HepG2 (cell line): ENCODE measurements around the gene ZNF578. TPM values are rescaled to one million over a fixed set of nuclear protein-coding genes. Genes with fewer than 3 reads are reported as not detected.
A peak's percentile ranks its signal among the peaks of the same experiment; 100 is the strongest.

Experiments
- ATAC-seq: fragments of 200-7000 bp; cut with Tn5 transposase; 3 replicates; pipeline ENCODE4 v1.9.1; 2020; ENCODE audit warnings: mild to moderate bottlenecking, moderate library complexity
- BruUV-seq: library from RNA; stranded (reverse); fragments of 400-500 nt; replicated peaks from 2 replicates; lab custom pipeline; 2021; lab: Mats Ljungman, UMichigan
- CTCF ChIA-PET: fragments of 300-600 bp; formaldehyde crosslinking; extraction: SDS; loops from one replicate; lab custom pipeline; 2021; ENCODE audit warnings: low total read pairs, inconsistent platforms, low intra/inter-chr PET ratio; lab: Yijun Ruan, JAX
- POLR2A ChIA-PET: fragments of 350-600 bp; sonication (Branson Sonifier 250); formaldehyde crosslinking; loops from one replicate; lab custom pipeline; 2020; ENCODE audit warnings: antibody characterized with exemption, inconsistent platforms; lab: Yijun Ruan, JAX
- DNase-seq: peaks from one replicate; pipeline ENCODE4 v3.0.0-alpha.2; 2015; ENCODE audit warnings: low spot score
- FAIRE-seq: peaks from 3 replicates; lab custom pipeline; 2011; peaks lifted over from hg19 to GRCh38; lab: Jason Lieb, UNC
- H2AFZ ChIP-seq: one replicate; pipeline ENCODE4 v1.6.1; 2011; ENCODE audit warnings: low read length, inconsistent platforms
- H3K27ac ChIP-seq: fragments of 300-600 bp; 3 replicates; pipeline ENCODE4 v1.8.0; 2011; ENCODE audit warnings: mixed run types, mild to moderate bottlenecking, mixed read lengths, low read length, inconsistent platforms; ENCODE audit not compliant: insufficient read depth; ENCODE audit errors: extremely low read length
- H3K27me3 ChIP-seq, 2 experiments: fragments of 200-600 bp in 1 of 2; 2 replicates in 1 of 2; 3 replicates in 1 of 2; pipeline versions ENCODE4 v1.6.0 to v1.8.0; 2011; ENCODE audit warnings: low read length in 2 of 2, mild to moderate bottlenecking in 2 of 2, moderate library complexity in 2 of 2, inconsistent platforms in 1 of 2; ENCODE audit not compliant: insufficient read depth in 2 of 2, control insufficient read depth in 1 of 2
- H3K36me3 ChIP-seq, 2 experiments: fragments of 200-600 bp in 1 of 2; replicated peaks in 1 of 2; 2 replicates in 1 of 2; 3 replicates in 1 of 2; pipeline versions ENCODE4 v1.5.1 to v1.8.0; 2011; ENCODE audit warnings: low read length in 2 of 2, inconsistent platforms in 1 of 2; ENCODE audit not compliant: insufficient read depth in 2 of 2, control insufficient read depth in 1 of 2
- H3K4me1 ChIP-seq: 2 replicates; pipeline ENCODE4 v1.5.1; 2012; ENCODE audit warnings: low read length, inconsistent platforms; ENCODE audit not compliant: insufficient read depth
- H3K4me2 ChIP-seq: 2 replicates; pipeline ENCODE4 v1.6.0; 2011; ENCODE audit warnings: low read depth, low read length, inconsistent platforms
- H3K4me3 ChIP-seq, 3 experiments: fragments of 200-600 bp in 1 of 3; sonication (generic), shearing (Covaris generic) in 1 of 3; replicated peaks in 1 of 3; 2 replicates each; pipeline ENCODE4 v1.5.1; 2011 to 2016; ENCODE audit warnings: low read length in 3 of 3, inconsistent platforms in 2 of 3, low read depth in 2 of 3, mild to moderate bottlenecking in 2 of 3, control low read depth in 1 of 3, mixed read lengths in 1 of 3; ENCODE audit not compliant: insufficient read depth in 1 of 3
- H3K79me2 ChIP-seq: one replicate; pipeline ENCODE4 v1.6.1; 2011; ENCODE audit warnings: low read length, inconsistent platforms; ENCODE audit not compliant: insufficient read depth
- H3K9ac ChIP-seq: 2 replicates; pipeline ENCODE4 v1.6.0; 2011; ENCODE audit warnings: mild to moderate bottlenecking, low read depth, low read length, inconsistent platforms; ENCODE audit not compliant: insufficient read depth
- H3K9me3 ChIP-seq: 2 replicates; pipeline ENCODE4 v1.5.1; 2012; ENCODE audit warnings: mild to moderate bottlenecking, low read length
- H4K20me1 ChIP-seq: 2 replicates; pipeline ENCODE4 v1.6.0; 2011; ENCODE audit warnings: inconsistent platforms, mild to moderate bottlenecking, low read length, moderate library complexity; ENCODE audit not compliant: insufficient read depth
- AGO2 ChIP-seq: fragments of 200-400 bp; formaldehyde crosslinking; optimal IDR thresholded peaks from 2 replicates; pipeline ENCODE3; 2017; ENCODE audit warnings: mild to moderate bottlenecking, low read depth, low read length, moderate library complexity
- ESRRA ChIP-seq: sonication (generic); formaldehyde crosslinking; IDR thresholded peaks from 2 replicates; pipeline ENCODE4 v1.5.1; 2020; ENCODE audit warnings: mild to moderate bottlenecking, low read depth, missing genetic modification reagents
- GTF2F1 ChIP-seq: fragments of 150-350 bp; IDR thresholded peaks from 2 replicates; pipeline ENCODE4 v1.6.1; 2014; ENCODE audit warnings: low read length
- HDAC1 ChIP-seq: sonication (generic); formaldehyde crosslinking; IDR thresholded peaks from 2 replicates; pipeline ENCODE4 v1.5.1; 2020; ENCODE audit warnings: mild to moderate bottlenecking, missing genetic modification reagents
- HNRNPLL ChIP-seq: fragments of 200-400 bp; formaldehyde crosslinking; IDR thresholded peaks from 2 replicates; pipeline ENCODE4 v1.6.1; 2017; ENCODE audit warnings: mild to moderate bottlenecking, low read depth, low read length; ENCODE audit not compliant: poor library complexity, severe bottlenecking
- MNT ChIP-seq: fragments of 450-650 bp; IDR thresholded peaks from 2 replicates; pipeline ENCODE4 v1.6.1; 2016
- ZFX ChIP-seq: sonication (generic); formaldehyde crosslinking; IDR thresholded peaks from 2 replicates; pipeline ENCODE4 v1.4.0; 2020; ENCODE audit warnings: mild to moderate bottlenecking, low read depth, missing genetic modification reagents, moderate library complexity
- ZNF225 ChIP-seq: sonication (generic); formaldehyde crosslinking; IDR thresholded peaks from 2 replicates; pipeline ENCODE4 v1.4.0; 2020; ENCODE audit warnings: mild to moderate bottlenecking, missing genetic modification reagents
- ZNF292 ChIP-seq: sonication (generic); formaldehyde crosslinking; IDR thresholded peaks from 2 replicates; pipeline ENCODE4 v1.8.1; 2022; ENCODE audit warnings: mild to moderate bottlenecking, low read depth, missing genetic modification reagents, borderline replicate concordance
- ZNF33A ChIP-seq: sonication (generic); formaldehyde crosslinking; IDR thresholded peaks from 2 replicates; pipeline ENCODE4 v1.5.1; 2020; ENCODE audit warnings: missing genetic modification reagents, mild to moderate bottlenecking, moderate library complexity, borderline replicate concordance
- ZNF574 ChIP-seq: sonication (generic); formaldehyde crosslinking; IDR thresholded peaks from 2 replicates; pipeline ENCODE4 v1.4.0; 2020; ENCODE audit warnings: missing genetic modification reagents
- ZNF619 ChIP-seq: sonication (generic); formaldehyde crosslinking; IDR thresholded peaks from 2 replicates; pipeline ENCODE4 v1.4.0; 2020; ENCODE audit warnings: mild to moderate bottlenecking, missing genetic modification reagents
- ZNF687 ChIP-seq: sonication (generic); formaldehyde crosslinking; IDR thresholded peaks from 2 replicates; pipeline ENCODE4 v1.5.1; 2020; ENCODE audit warnings: mild to moderate bottlenecking, missing genetic modification reagents, moderate library complexity
- WGBS: methylation state at CpG from one replicate; pipeline ENCODE4 v1.1.6; 2017; ENCODE audit warnings: low lambda C conversion rate; 5-methylcytosine and 5-hydroxymethylcytosine counted together
- in situ Hi-C: cut with HindIII; loops from 2 replicates; pipeline ENCODE4 v1.10.0; 2017; ENCODE audit warnings: low pct_unique_long_range_greater_than_20kb; ENCODE audit not compliant: extremely low pct_ligation_motif_present
- intact Hi-C: fragments of 100-400 bp; cut with micrococcal nuclease; formaldehyde crosslinking; loops from one replicate; pipeline ENCODE4 v1.10.0; 2022; ENCODE audit not compliant: unreplicated experiment
- polyA plus RNA-seq, 8 experiments: library from polyadenylated mRNA; depleted of rRNA in 3 of 8; stranded (reverse) in 7 of 8; unstranded in 1 of 8; fragments of >200 nt; fragmentation: Illumina TruSeq in 4 of 8; extraction: Trizol in 4 of 8; gene quantifications; 2 replicates each; pipeline versions ENCODE4 v1.2.1 to v1.2.3, GENCODE V29; 2011 to 2016; ENCODE audit warnings: low read depth in 4 of 8, missing spikeins in 1 of 8, mixed read lengths in 1 of 8; ENCODE audit not compliant: insufficient read depth in 1 of 8
- total RNA-seq, 5 experiments: library from RNA; depleted of rRNA; stranded (reverse); fragments of >200 nt; fragmentation: Illumina TruSeq; extraction: Trizol; gene quantifications; 2 replicates each; pipeline ENCODE4 v1.2.3, GENCODE V29; 2016; ENCODE audit warnings: low read depth in 1 of 5

ZNF578 gene
- total and polyA plus RNA-seq, 2 of the 13 experiments (the other 11 are each of a cell fraction or from before 2014, with no cell fraction given) = not detected

GRCh38 chr19:52527956-52528351, 74.6 kb downstream of the ZNF578 start:
- H3K27me3 ChIP-seq = no peaks in the 10 kb centered on the region; a peak in 1 of 5 replicates
- ChIA-PET POLR2A (no interaction called here), CTCF (no interaction called here)
- no peaks in the 10 kb centered on the region; a peak in 1 of 5 replicates for H3K36me3 ChIP-seq
- DNase-seq (no peak), FAIRE-seq (no peak), ATAC-seq (peak; percentile 53)
- peak overlapping the region; percentile 84 for H3K27ac ChIP-seq
- H3K79me2 ChIP-seq = no peaks in the 10 kb centered on the region
- peak overlapping the region; percentile 46 for H2AFZ ChIP-seq
- no peaks in the 10 kb centered on the region for H4K20me1 ChIP-seq
- peaks cover 3% of the 10 kb centered on the region; the same call in 1 of the 2 replicates for H3K9me3 ChIP-seq
- TSS peak; percentile 92 for BruUV-seq
- peak overlapping the region; percentile 85 for H3K4me2 ChIP-seq
- peak overlapping the region; percentile 93 for H3K9ac ChIP-seq
- peak overlapping the region; percentile 84 to 97 (median 93) for H3K4me3 ChIP-seq
- WGBS = under 1% methylated on average over 25 of the region's 25 CpGs
- in situ Hi-C loops = no loop called here
- intact Hi-C loops = loop anchor here (1.0 kb wide), 1 partner anchor 72 kb away; no protein-coding TSS in a partner anchor
- peaks cover 10% of the 10 kb centered on the region for H3K4me1 ChIP-seq
- peak; percentile 30; the same call in 1 of the 2 replicates for TF ChIP-seq ZNF619 (CRISPR knock-in tag)
- no peak for TF ChIP-seq MNT
- TF ChIP-seq HNRNPLL = peak; percentile 26
- TF ChIP-seq HDAC1 (CRISPR knock-in tag) = peak; percentile 36; the same call in 1 of the 2 replicates
- TF ChIP-seq ZNF292 (CRISPR knock-in tag) = no peak
- TF ChIP-seq ZFX (CRISPR knock-in tag) = 0 out of 2 replicates have a peak, but pooled peaks have one; percentile 15
- TF ChIP-seq ZNF574 (CRISPR knock-in tag) = 0 out of 2 replicates have a peak, but pooled peaks have one; percentile 9
- TF ChIP-seq ZNF225 (CRISPR knock-in tag) = peak; percentile 18; the same call in 1 of the 2 replicates
- TF ChIP-seq GTF2F1 = no peak
- no peak for TF ChIP-seq ESRRA (CRISPR knock-in tag)
- TF ChIP-seq ZNF687 (CRISPR knock-in tag) = peak; percentile 32
- TF ChIP-seq ZNF33A (CRISPR knock-in tag) = 0 out of 2 replicates have a peak, but pooled peaks have one; percentile 22
- peak; percentile 44 for TF ChIP-seq AGO2
